GM18520 (cell line): Measurements from ENCODE around the gene RPS6KB1.
"Not testable (repeated sequence)": the region's sequence is repeated elsewhere in the genome, so short reads cannot be mapped to it uniquely, and the experiment has no call there.

ENCODE experiments used
- ATAC-seq: cut with Tn5 transposase; IDR thresholded peaks from one replicate; pipeline ENCODE4 v1.9.1; 2021; ENCODE audit not compliant: unreplicated experiment

Gene RPS6KB1

DNA sequence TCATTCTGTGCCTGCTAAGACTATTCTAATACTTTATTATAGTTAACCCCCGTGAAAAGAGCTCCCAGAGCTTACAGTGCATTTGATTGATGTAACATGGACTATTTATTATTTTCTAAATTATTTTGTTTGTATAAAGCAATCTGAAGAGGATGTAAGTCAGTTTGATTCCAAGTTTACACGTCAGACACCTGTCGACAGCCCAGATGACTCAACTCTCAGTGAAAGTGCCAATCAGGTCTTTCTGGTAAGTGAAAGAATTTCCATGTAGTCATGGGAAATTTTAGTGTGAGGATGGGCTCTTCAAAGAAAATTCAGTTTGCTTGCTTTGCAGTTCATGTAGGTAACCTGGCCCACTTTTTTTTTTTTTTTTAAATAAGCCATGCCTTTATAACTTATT, 47.8 kb downstream of the RPS6KB1 start:
- not testable (repeated sequence) for ATAC-seq

DNA sequence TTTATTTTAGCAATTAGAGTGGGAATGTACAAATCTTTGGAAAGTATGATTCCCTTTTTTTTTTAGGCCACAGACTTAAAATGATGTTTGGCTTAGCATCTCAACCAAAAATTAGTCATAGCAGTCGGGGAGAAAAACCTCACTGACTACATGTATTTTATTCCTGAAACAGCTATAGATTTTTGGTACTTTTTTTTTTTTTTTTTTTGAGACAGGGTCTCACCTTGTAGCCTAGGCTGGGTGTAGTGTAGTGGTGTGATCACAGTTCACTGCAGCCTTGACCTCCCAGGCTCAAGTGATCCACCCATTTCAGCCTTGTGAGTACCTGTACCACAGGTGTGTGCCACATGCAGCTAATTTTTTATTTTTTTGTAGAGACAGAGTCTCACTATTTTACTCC, 48.2 kb downstream of the RPS6KB1 start:
- ATAC-seq, result no peak

DNA sequence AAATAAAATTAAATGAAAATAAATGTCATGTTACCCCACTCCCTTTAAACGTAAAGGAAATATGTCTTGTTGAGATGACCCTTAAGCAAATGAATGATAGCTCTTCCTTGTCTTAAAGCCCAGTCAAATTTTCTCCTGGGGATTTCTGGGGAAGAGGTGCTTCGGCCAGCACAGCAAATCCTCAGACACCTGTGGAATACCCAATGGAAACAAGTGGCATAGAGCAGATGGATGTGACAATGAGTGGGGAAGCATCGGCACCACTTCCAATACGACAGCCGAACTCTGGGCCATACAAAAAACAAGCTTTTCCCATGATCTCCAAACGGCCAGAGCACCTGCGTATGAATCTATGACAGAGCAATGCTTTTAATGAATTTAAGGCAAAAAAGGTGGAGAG, 53.5 kb downstream of the RPS6KB1 start:
- not testable (repeated sequence) for ATAC-seq

GRCh38 chr17:59947310-59947709, 54.4 kb downstream of the RPS6KB1 start:
- not testable (repeated sequence) for ATAC-seq

GRCh38 chr17:59950049-59950448, 57.1 kb downstream of the RPS6KB1 start:
- ATAC-seq, result no peak

DNA sequence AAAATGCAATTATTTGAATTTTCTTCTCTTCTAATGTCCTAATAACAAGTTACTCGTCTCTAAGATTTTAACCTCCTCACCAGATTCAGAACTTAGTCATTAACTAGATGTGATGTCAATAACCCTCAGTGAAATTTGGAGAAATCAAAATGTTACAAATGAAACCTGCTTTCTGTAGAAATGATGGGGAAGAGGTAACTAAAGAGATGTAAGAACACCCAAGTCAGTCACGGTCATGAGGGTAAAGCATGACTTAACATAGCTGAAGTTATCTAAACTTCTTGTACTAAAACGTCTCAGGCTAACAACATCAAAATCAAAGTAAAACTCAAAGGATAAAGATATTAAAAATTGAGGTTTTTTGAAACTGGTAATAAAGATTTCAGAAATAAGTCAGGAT, 61.9 kb downstream of the RPS6KB1 start:
- ATAC-seq, result no peak

- not testable (repeated sequence) for ATAC-seq
Observed at GRCh38 chr17:59959574-59959973, 66.7 kb downstream of the RPS6KB1 start.

DNA sequence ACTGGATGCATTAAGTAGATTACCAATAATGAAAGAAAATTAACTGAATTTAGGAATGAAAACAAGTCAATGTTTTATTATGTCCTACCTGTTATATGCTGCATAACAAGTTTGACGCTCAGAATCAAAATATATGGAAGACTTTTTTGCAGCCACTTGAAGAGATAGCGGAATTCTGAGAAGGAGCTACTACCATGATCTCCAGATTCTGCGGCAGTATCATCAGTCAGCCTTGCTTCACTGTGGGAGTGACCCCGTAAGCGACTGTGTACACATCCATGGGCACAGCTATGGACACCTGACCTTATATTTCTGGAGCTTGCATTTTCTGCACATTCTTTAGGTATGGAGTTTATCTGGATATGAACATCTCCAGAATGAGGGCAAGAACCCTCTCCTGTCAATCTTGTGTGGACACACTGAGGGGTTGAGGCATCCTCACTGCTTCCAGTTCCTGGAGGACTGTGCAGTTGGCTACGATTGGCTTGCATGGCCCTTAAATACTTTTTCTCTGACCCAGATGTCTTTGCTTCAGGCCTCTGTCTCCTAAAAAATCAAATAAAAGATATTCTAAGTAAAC, 69.9 kb downstream of the RPS6KB1 start:
- ATAC-seq, result no peak

GRCh38 chr17:59963738-59964481, 71.0 kb downstream of the RPS6KB1 start:
- ATAC-seq, result no peak

DNA sequence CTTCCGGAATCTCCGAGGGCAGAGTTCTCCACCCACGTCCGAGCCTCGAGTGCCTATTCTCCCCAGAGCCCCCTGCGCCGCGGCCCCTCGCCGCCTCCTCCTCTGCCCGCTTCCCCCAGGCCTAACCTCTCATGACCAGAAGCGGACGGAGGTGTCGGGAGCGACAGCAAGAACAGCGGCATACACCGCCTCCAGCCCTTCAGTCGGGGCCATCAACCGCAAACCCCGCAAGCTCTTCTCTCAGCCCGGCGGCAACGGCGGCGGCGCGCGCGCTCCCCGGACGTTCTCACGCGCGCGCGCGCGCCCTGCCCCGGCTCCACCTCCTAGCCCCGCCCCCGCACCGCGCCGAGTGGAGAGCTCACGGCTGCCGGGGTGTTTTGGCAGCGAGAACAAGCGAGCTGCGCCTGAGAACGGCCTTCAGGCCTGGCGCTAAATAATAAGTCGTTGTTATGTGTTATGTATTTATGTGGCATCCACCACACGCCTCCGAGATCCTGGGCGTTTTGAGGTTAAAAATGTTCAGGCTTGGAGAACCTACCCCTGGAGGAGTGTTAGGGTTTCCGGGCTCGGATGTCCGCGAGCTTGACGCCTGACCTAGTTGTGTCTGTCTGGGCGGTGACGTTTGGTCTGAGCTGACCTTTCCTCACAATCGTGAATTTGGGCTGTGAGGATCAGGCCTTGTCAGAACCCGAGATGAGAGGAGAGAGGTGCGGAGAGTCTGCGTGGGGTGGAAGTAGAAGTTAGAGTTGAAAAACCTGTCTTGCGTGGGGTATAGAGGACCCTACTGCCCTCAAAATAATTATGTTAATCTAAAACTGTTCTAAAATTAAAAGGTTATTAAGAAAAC, 71.8 kb downstream of the RPS6KB1 start, which contains the start of gene RNFT1:
TSS of gene RNFT1 (minus strand) at position 259 of the 847 bp plus-strand sequence. CDS start at position 182, 77 bp downstream.
- no peak for ATAC-seq

DNA sequence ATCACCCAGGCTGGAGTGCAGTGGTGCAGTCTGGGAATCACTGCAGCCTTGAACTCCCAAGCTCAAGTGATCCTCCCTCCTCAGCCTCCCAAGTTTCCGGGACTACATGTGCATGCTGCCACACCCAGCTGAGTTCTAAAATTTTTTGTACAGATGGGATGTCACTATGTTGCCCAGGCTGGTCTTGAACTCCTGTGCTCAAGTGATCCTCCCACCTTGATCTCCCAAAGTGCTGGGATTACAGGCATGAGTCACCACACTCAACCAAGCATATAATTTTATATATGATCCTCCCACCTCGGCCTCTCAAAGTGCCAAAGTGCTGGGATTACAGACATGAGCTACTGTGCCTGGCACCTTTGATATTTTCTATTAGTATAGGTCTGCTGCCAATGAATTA, 78.8 kb downstream of the RPS6KB1 start:
- ATAC-seq, result not testable (repeated sequence)

GRCh38 chr17:59972778-59973177, 79.9 kb downstream of the RPS6KB1 start:
- ATAC-seq, result no peak

DNA sequence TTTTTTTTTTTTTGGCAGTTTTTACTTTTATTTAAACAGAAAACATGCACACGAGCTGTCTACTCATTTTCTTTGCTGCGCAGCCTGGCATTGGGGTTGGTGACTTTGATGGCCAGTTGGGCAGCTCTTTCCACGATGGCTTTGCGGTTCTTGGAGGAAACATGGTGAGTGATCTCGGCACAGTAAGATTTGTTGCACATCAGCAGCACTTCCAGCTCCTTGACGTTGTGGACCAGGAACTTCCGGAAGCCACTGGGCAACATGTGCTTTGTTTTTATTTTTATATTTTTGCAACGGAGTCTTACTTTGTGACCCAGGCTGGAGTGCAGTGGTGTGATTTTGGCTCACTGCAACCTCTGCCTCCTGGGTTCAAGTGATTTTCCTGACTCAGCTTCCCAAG, 80.6 kb downstream of the RPS6KB1 start:
- ATAC-seq, result not testable (repeated sequence)

DNA sequence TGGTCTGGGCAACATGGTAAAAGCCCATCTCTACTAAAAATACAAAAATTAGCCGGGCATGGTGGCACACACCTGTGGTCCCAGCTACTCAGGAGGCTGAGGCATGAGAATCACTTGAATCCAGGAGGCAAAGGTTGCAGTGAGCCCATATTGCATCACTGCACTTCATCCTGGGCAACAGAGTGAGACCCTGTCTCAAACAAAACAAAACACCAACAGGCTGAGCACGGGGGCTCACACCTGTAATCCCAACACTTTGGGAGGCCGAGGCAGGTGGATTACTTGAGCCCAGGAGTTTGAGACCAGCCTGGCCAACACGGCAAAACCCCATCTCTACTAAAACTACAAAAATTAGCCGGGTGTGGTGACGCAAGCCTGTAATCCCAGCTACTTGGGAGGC, 82.2 kb downstream of the RPS6KB1 start:
- not testable (repeated sequence) for ATAC-seq

DNA sequence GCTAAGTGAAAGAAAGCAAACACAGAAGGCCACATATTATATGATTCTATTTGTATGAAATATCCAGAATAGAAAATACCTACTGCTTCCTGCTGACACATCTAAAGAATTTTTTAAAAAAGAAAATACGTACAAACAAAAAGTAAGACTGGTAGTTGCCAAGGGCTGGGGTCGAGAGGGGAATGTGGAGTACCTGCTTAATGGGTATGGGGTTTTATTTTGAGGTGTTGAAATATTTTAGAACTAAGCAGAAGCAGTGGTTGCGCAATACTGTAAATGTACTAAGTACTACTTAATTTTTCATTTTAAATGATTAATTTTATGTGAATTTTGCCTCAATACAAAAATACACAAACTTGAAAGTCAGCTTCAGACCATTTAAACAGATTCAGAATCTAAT, 103.7 kb downstream of the RPS6KB1 start:
- not testable (repeated sequence) for ATAC-seq
